ENCODE measurements around the gene S100A5. TPM values are rescaled to one million over a fixed set of nuclear protein-coding genes. Genes with fewer than 3 reads are reported as not detected.

The S100A5 gene
- total RNA-seq, 1 experiment from 2014 or later: not detected

DNA sequence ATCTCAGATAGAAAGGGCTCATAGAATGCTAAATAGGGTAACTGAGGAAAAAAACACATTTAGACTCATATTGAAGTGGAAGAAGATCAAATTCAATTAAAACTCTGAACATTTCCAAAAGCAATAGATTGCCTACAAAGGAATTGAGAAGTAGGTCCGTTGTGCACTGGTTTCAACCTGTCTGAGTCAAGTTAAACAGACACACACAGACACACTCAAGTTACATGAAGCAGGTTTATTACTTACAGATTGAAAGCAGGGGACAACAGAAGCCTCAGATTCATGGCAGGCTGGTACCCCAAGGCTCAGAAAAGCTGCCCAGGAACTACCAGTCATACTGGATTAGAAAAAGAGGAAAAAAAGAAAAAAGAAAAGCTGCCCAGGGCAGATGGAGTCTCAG, 45.6 kb upstream of the S100A5 start:
- Histone ChIP-seq H3K23ac (ENCODE audit: insufficient read length, low read depth, low read length) (no peak overlapping the region), H2BK15ac (ENCODE audit: low read depth, low read length) (no peak overlapping the region), H3K9ac (ENCODE audit: extremely low read depth, insufficient read length, low read length) (no peak overlapping the region), H3K27me3 (ENCODE audit: insufficient read depth, low read length) (no peaks in the 10 kb centered on the region), H3K79me1 (ENCODE audit: insufficient read depth, low read depth, low read length, poor library complexity, severe bottlenecking) (no peaks in the 10 kb centered on the region), H3K4me1 (ENCODE audit: insufficient read depth, low read length) (no peaks in the 10 kb centered on the region; the same call in 1 of the 2 replicates), H4K5ac (ENCODE audit: insufficient read length, low read depth, low read length) (no peak overlapping the region), H4K20me1 (ENCODE audit: control insufficient read depth, insufficient read depth, insufficient read length) (no peaks in the 10 kb centered on the region), H3K27ac (ENCODE audit: insufficient read length, low read depth, low read length) (no peak overlapping the region), H3K4ac (ENCODE audit: low read depth, low read length) (no peak overlapping the region), H3K4me2 (ENCODE audit: insufficient read depth, insufficient read length, low read length) (no peak overlapping the region), H2AK5ac (ENCODE audit: insufficient read length, low read length) (no peak overlapping the region), H2AFZ (ENCODE audit: low read length) (no peak overlapping the region), H3K9me3 (ENCODE audit: control insufficient read depth, low read depth, low read length) (no peaks in the 10 kb centered on the region), H2BK20ac (ENCODE audit: low read depth, low read length, poor library complexity, severe bottlenecking) (no peak overlapping the region), H3T11ph (ENCODE audit: low read length) (no peak overlapping the region), H2BK12ac (ENCODE audit: insufficient read length, low read depth, low read length) (no peak overlapping the region), H3K56ac (ENCODE audit: insufficient read length, low read depth, low read length) (no peak overlapping the region), H3K79me2 (ENCODE audit: insufficient read depth, low read length) (no peaks in the 10 kb centered on the region), H3K18ac (ENCODE audit: insufficient read length, low read depth, low read length) (no peak overlapping the region), H2BK5ac (ENCODE audit: insufficient read length, low read length) (no peak overlapping the region), H2BK120ac (ENCODE audit: low read depth, low read length, poor library complexity, severe bottlenecking) (no peak overlapping the region), H4K91ac (ENCODE audit: insufficient read length, low read depth, low read length) (no peak overlapping the region), H3K14ac (ENCODE audit: insufficient read depth, low read length) (no peak overlapping the region), H4K8ac (replicated peaks; ENCODE audit: insufficient read length, low read depth, low read length) (no peak overlapping the region), H3K23me2 (ENCODE audit: insufficient read length, low read depth, low read length, poor library complexity, severe bottlenecking) (no peaks in the 10 kb centered on the region)
- no peak overlapping the region for H3K27ac Mint-ChIP-seq
- H3K27me3 Mint-ChIP-seq (ENCODE audit: low read depth): no peaks in the 10 kb centered on the region; the same call in 1 of the 2 replicates
- WGBS (ENCODE audit: extremely low coverage, insufficient read length, low lambda C conversion rate): no CpG with 5 or more reads among the region's 1 CpG
- no peak for DNase-seq
- no peak overlapping the region for H3K4me3 Mint-ChIP-seq
- H3K9me3 Mint-ChIP-seq: no peaks in the 10 kb centered on the region
- no peak for TF ChIP-seq CTCF (conservative IDR thresholded peaks at IDR 0.05)
- H3K4me1 Mint-ChIP-seq: peaks cover 9 to 16% of the 10 kb centered on the region in 2 experiments; a peak in 3 of 4 replicates
- H3K36me3 Mint-ChIP-seq (ENCODE audit: insufficient read depth in 1 of 3, low read depth in 3 of 3): no peaks in the 10 kb centered on the region
